Endothelial cell of umbilical vein (primary cell): ENCODE measurements around the gene KRTAP5-1. TPM values are rescaled to one million over a fixed set of nuclear protein-coding genes. Genes with fewer than 3 reads are reported as not detected.

ENCODE experiments used
- BruUV-seq: library from RNA; stranded (reverse); fragments of 400-500 nt; replicated peaks from 2 replicates; lab custom pipeline; 2021; lab: Mats Ljungman, UMichigan
- CTCF ChIA-PET: fragments of 300-600, 350-600 bp; sonication (Branson Sonifier 250); formaldehyde crosslinking; loops from one replicate; lab custom pipeline; 2021; ENCODE audit warnings: antibody characterized with exemption, inconsistent platforms; lab: Charles Lee
- POLR2A ChIA-PET: fragments of 300-600, 350-600 bp; sonication (Branson Sonifier 250); formaldehyde crosslinking; loops from one replicate; lab custom pipeline; 2021; ENCODE audit warnings: antibody characterized with exemption, inconsistent platforms; lab: Charles Lee
- DNase-seq: peaks from one replicate; pipeline ENCODE4 v3.0.0-alpha.2; 2011; ENCODE audit warnings: low read depth, low spot score
- FAIRE-seq: peaks from 2 replicates; lab custom pipeline; 2011; peaks lifted over from hg19 to GRCh38; lab: Jason Lieb, UNC
- H2AFZ ChIP-seq: 2 replicates; pipeline ENCODE4 v1.6.0; 2012; ENCODE audit warnings: low read depth, low read length, control low read depth, inconsistent platforms
- H3K27ac ChIP-seq: 2 replicates; pipeline ENCODE4 v1.5.1; 2011; ENCODE audit warnings: low read depth, mild to moderate bottlenecking, control low read depth, low read length, moderate library complexity; ENCODE audit not compliant: insufficient read depth
- H3K27me3 ChIP-seq, 2 experiments: 2 replicates each; pipeline versions ENCODE4 v1.6.0 to v1.6.1; 2011; ENCODE audit warnings: low read length in 2 of 2, mixed read lengths in 1 of 2; ENCODE audit not compliant: control insufficient read depth in 2 of 2, insufficient read depth in 2 of 2
- H3K36me3 ChIP-seq, 2 experiments: 2 replicates in 1 of 2; 3 replicates in 1 of 2; pipeline ENCODE4 v1.5.1; 2011; ENCODE audit warnings: low read length in 2 of 2, mild to moderate bottlenecking in 1 of 2, moderate library complexity in 1 of 2; ENCODE audit not compliant: control insufficient read depth in 2 of 2, insufficient read depth in 2 of 2; ENCODE audit errors: extremely low read depth in 1 of 2
- H3K4me1 ChIP-seq: 3 replicates; pipeline ENCODE4 v1.5.1; 2011; ENCODE audit warnings: mild to moderate bottlenecking, low read length; ENCODE audit not compliant: control insufficient read depth, insufficient read depth; ENCODE audit errors: extremely low read depth
- H3K4me2 ChIP-seq: 2 replicates; pipeline ENCODE4 v1.6.1; 2011; ENCODE audit warnings: low read length, control low read depth, mixed read lengths; ENCODE audit not compliant: insufficient read depth
- H3K4me3 ChIP-seq, 3 experiments: fragments of 200-600 bp in 1 of 3; sonication (generic), shearing (Covaris generic) in 1 of 3; replicated peaks in 1 of 3; 2 replicates each; pipeline ENCODE4 v1.5.1; 2011 to 2016; ENCODE audit warnings: control low read depth in 3 of 3, low read length in 3 of 3, mild to moderate bottlenecking in 2 of 3, inconsistent platforms in 1 of 3, low read depth in 1 of 3, moderate library complexity in 1 of 3; ENCODE audit not compliant: insufficient read depth in 1 of 3
- H3K79me2 ChIP-seq: 2 replicates; pipeline ENCODE4 v1.6.0; 2012; ENCODE audit warnings: low read length, inconsistent platforms; ENCODE audit not compliant: control insufficient read depth, insufficient read depth
- H3K9ac ChIP-seq: replicated peaks from 2 replicates; pipeline ENCODE3; 2011; ENCODE audit warnings: low read length, control low read depth; ENCODE audit not compliant: insufficient read depth; ENCODE audit errors: extremely low read depth
- H3K9me1 ChIP-seq: replicated peaks from 3 replicates; pipeline ENCODE4 v1.6.0; 2011; ENCODE audit warnings: mild to moderate bottlenecking, low read length; ENCODE audit not compliant: control insufficient read depth, insufficient read depth; ENCODE audit errors: extremely low read depth
- H3K9me3 ChIP-seq: replicated peaks from 2 replicates; pipeline ENCODE4 v1.5.1; 2012; ENCODE audit warnings: low read length, inconsistent platforms; ENCODE audit not compliant: control insufficient read depth, insufficient read depth
- H4K20me1 ChIP-seq: replicated peaks from 2 replicates; pipeline ENCODE3; 2011; ENCODE audit warnings: mild to moderate bottlenecking, low read length; ENCODE audit not compliant: control insufficient read depth, insufficient read depth; ENCODE audit errors: extremely low read depth
- CTCF ChIP-seq, 2 donors: IDR thresholded peaks; 1 replicate in 1 of 2; 2 replicates in 1 of 2; pipeline ENCODE4 v1.5.1; 2011; ENCODE audit warnings: low read length in 2 of 2, mild to moderate bottlenecking in 2 of 2, moderate library complexity in 2 of 2, control low read depth in 1 of 2, inconsistent platforms in 1 of 2, low read depth in 1 of 2; ENCODE audit not compliant: insufficient read depth in 1 of 2; ENCODE audit errors: extremely low read depth in 1 of 2
- EZH2 ChIP-seq: IDR thresholded peaks from 2 replicates; pipeline ENCODE4 v1.6.1; 2012; ENCODE audit warnings: borderline replicate concordance, low read depth, mild to moderate bottlenecking, moderate library complexity, low read length, inconsistent platforms; ENCODE audit not compliant: severe bottlenecking
- FOS ChIP-seq: IDR thresholded peaks from 2 replicates; pipeline ENCODE4 v1.6.1; 2011; ENCODE audit warnings: mild to moderate bottlenecking, low read length, moderate library complexity, borderline replicate concordance; ENCODE audit not compliant: insufficient read depth
- GATA2 ChIP-seq: IDR thresholded peaks from 2 replicates; pipeline ENCODE4 v1.7.0; 2011; ENCODE audit warnings: low read depth, mild to moderate bottlenecking, moderate library complexity, mixed read lengths, low read length; ENCODE audit not compliant: insufficient read length, insufficient read depth
- JUN ChIP-seq: IDR thresholded peaks from 2 replicates; pipeline ENCODE4 v1.6.1; 2011; ENCODE audit warnings: borderline replicate concordance, low read depth; ENCODE audit not compliant: insufficient read length, insufficient read depth
- MYC ChIP-seq: IDR thresholded peaks from one replicate; pipeline ENCODE4 v1.6.1; 2011; ENCODE audit warnings: mild to moderate bottlenecking, low read depth, low read length
- POLR2A ChIP-seq: IDR thresholded peaks from 2 replicates; pipeline ENCODE4 v1.6.1; 2012; ENCODE audit warnings: low read depth, mild to moderate bottlenecking, control low read depth, low read length
- POLR2AphosphoS5 ChIP-seq: IDR thresholded peaks from 2 replicates; pipeline ENCODE4 v1.6.1; 2012; ENCODE audit warnings: low read depth, mild to moderate bottlenecking, control low read depth, low read length, moderate library complexity; ENCODE audit not compliant: insufficient read depth
- dilution Hi-C: fragments of 300-500 bp; cut with MboI; formaldehyde crosslinking; loops from one replicate; pipeline ENCODE4 v1.15.0; 2019; ENCODE audit warnings: low sequenced_read_pairs; ENCODE audit not compliant: extremely low pct_ligation_motif_present
- intact Hi-C: fragments of 100-400 bp; cut with micrococcal nuclease; formaldehyde crosslinking; loops from one replicate; pipeline ENCODE4 v1.10.0; 2022
- polyA plus RNA-seq, 4 experiments: library from polyadenylated mRNA; depleted of rRNA in 3 of 4; stranded (reverse) in 3 of 4; unstranded in 1 of 4; fragments of >200 nt; gene quantifications; 2 replicates each; pipeline versions ENCODE4 v1.2.1 to v1.2.3, GENCODE V29; 2011 to 2012; ENCODE audit warnings: missing spikeins in 1 of 4
- total RNA-seq: library from RNA; stranded (reverse); gene quantifications from 2 replicates; pipeline ENCODE4 v1.2.3, GENCODE V29; 2021
- TF ChIP-seq, protein P1 (sequence below): IDR thresholded peaks from 2 replicates; pipeline ENCODE4 v1.6.1; 2011; ENCODE audit not compliant: insufficient read depth, insufficient read length

KRTAP5-1 gene
- total and polyA plus RNA-seq, 2 donors (not counting 3 experiments of a cell fraction or from before 2014, with no cell fraction given): not detected

GRCh38 chr11:1561955-1562354, 23.1 kb downstream of the KRTAP5-1 start:
- CTCF ChIA-PET: interaction anchor here (5.5 kb wide), 1 partner anchor 13 kb away, joined by 36 read pairs; no protein-coding TSS in a partner anchor

More at GRCh38 chr11:1561955-1562354, 23.1 kb downstream of the KRTAP5-1 start:
- Histone ChIP-seq H3K4me1 (no peaks in the 10 kb centered on the region), H3K9me1 (no peaks in the 10 kb centered on the region), H4K20me1 (no peaks in the 10 kb centered on the region), H3K36me3 (peaks cover 0 to 3% of the 10 kb centered on the region in 2 experiments), H3K27ac (no peak overlapping the region), H3K79me2 (no peaks in the 10 kb centered on the region), H3K9me3 (no peaks in the 10 kb centered on the region), H3K4me2 (no peak overlapping the region), H3K27me3 (no peaks in the 10 kb centered on the region), H2AFZ (no peak overlapping the region), H3K9ac (no peak overlapping the region), H3K4me3 (no peak overlapping the region)
- BruUV-seq: no TSS peak
- POLR2A ChIA-PET: no interaction called here
- TF ChIP-seq EZH2: no peak
- no peak for TF ChIP-seq POLR2AphosphoS5
- TF ChIP-seq FOS: no peak
- no peak for TF ChIP-seq JUN
- no peak for TF ChIP-seq CTCF (IDR thresholded peaks at IDR 0.05; ENCODE audit: extremely low read depth in 1 of 2, insufficient read depth in 1 of 2, low read depth in 1 of 2, low read length in 2 of 2)
- TF ChIP-seq MYC: no peak
- no peak for TF ChIP-seq POLR2A
- TF ChIP-seq GATA2: no peak
- TF ChIP-seq, protein P1, sequence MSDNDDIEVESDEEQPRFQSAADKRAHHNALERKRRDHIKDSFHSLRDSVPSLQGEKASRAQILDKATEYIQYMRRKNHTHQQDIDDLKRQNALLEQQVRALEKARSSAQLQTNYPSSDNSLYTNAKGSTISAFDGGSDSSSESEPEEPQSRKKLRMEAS: no peak
- intact Hi-C loops: no loop called here
- dilution Hi-C loops: no loop called here
- FAIRE-seq: no peak
- no peak for DNase-seq
